H1 (cell line): Measurements from ENCODE around the gene SPATS2. TPM values are rescaled to one million over a fixed set of nuclear protein-coding genes. Genes with fewer than 3 reads are reported as not detected.

Source experiments
- CTBP2 ChIP-seq: IDR thresholded peaks from 2 replicates; pipeline ENCODE4 v1.7.0; 2011; ENCODE audit warnings: borderline replicate concordance, mild to moderate bottlenecking, moderate library complexity, mixed read lengths, low read length; ENCODE audit not compliant: insufficient read depth, insufficient read length
- JUND ChIP-seq: IDR thresholded peaks from 2 replicates; pipeline ENCODE4 v1.6.1; 2011; ENCODE audit warnings: mild to moderate bottlenecking, improper control_type of control experiment, low read length
- KDM1A ChIP-seq: fragments of 200-600, 300-600 bp; sonication (generic); IDR thresholded peaks from 2 replicates; pipeline ENCODE4 v1.7.1; 2016; ENCODE audit warnings: mild to moderate bottlenecking, low read length, borderline replicate concordance
- MAFK ChIP-seq: IDR thresholded peaks from 2 replicates; pipeline ENCODE4 v1.6.1; 2012; ENCODE audit warnings: low read depth, mild to moderate bottlenecking, improper control_type of control experiment, low read length
- POU5F1 ChIP-seq: IDR thresholded peaks from 2 replicates; pipeline ENCODE4 v1.6.1; 2011; ENCODE audit warnings: low read depth, mild to moderate bottlenecking, low read length, moderate library complexity
- RNF2 ChIP-seq: fragments of 200-900, 300-1000 bp; sonication (generic); IDR thresholded peaks from 2 replicates; pipeline ENCODE4 v1.7.1; 2016; ENCODE audit warnings: borderline replicate concordance, low read depth, mild to moderate bottlenecking, antibody characterized with exemption, low read length; ENCODE audit not compliant: poor library complexity, severe bottlenecking; ENCODE audit errors: missing control alignments
- polyA plus RNA-seq, 7 experiments: library from polyadenylated mRNA; depleted of rRNA in 3 of 7; stranded (reverse) in 5 of 7; unstranded in 2 of 7; fragments of >200 nt in 5 of 7; fragments of 200-250 nt in 2 of 7; gene quantifications; 1 replicate in 5 of 7; 2 replicates in 1 of 7; 4 replicates in 1 of 7; pipeline versions ENCODE4 v1.2.1 to v1.2.3, GENCODE V29; 2011 to 2013; ENCODE audit warnings: missing spikeins in 2 of 7, mixed read lengths in 2 of 7
- total RNA-seq: library from RNA; stranded (reverse); fragmentation: NEBNext Ultra II Directional; extraction: Animal tissue kit (Norgen Biotek cat#: 25700); gene quantifications from 2 replicates; pipeline ENCODE4 v1.2.1, GENCODE V29; 2021
- TF ChIP-seq, protein P1 (sequence below): fragments of 300-600 bp; sonication (generic); IDR thresholded peaks from 2 replicates; pipeline ENCODE4 v1.7.1; 2012; ENCODE audit warnings: low read length, moderate library complexity, mild to moderate bottlenecking, inconsistent platforms; ENCODE audit not compliant: insufficient replicate concordance
- TF ChIP-seq, protein P2 (sequence below): IDR thresholded peaks from 2 replicates; pipeline ENCODE4 v1.6.1; 2011; ENCODE audit warnings: low read depth, mild to moderate bottlenecking, low read length; ENCODE audit not compliant: insufficient read depth

SPATS2 gene
- total and polyA plus RNA-seq, 2 of the 8 experiments (the other 6 are each of a cell fraction or from before 2014, with no cell fraction given): 19.2 to 24.5 TPM

DNA sequence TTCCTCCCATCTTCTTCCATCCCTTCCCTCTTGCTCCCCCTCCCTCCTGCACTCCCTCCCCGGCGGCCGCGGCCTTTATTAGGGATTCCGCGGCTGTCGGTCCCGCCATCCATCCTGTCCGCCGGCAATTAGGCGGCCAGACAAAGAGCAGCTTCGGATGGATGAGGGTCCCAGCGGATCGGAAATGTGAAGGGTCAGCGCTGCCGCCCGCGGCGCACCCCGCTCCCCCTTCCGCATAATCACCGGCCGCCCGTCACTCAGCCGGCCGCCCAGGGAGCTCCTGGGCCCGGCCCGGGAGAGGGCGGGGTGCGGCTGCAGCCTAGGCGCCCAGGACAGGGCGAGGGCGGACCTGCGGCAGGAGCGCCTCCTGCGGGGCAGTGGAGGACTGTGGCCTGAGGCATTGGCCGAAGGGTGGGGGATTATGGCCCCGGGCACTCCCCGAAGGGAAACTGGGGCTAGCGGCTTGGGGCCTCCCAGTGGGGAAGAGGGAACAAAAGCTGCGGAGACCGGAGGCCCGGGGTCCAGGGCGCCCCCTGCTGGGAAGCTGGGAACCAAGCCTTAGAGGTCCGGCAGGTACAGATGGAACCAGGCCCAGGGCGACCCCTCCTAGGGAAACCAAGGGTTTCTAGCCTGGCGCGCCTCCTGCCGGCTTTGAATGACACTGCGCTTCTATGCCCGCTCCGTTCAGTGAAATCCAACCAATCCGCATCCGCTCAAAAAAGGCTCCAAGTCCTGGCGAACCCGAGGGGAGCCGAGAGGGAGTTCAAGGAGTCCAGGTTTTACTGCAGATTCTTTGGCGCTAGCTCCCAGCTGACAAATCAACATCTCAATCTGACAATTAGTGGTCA lies 25.0 kb upstream of the SPATS2 start (continued):
- TF ChIP-seq, protein P1, sequence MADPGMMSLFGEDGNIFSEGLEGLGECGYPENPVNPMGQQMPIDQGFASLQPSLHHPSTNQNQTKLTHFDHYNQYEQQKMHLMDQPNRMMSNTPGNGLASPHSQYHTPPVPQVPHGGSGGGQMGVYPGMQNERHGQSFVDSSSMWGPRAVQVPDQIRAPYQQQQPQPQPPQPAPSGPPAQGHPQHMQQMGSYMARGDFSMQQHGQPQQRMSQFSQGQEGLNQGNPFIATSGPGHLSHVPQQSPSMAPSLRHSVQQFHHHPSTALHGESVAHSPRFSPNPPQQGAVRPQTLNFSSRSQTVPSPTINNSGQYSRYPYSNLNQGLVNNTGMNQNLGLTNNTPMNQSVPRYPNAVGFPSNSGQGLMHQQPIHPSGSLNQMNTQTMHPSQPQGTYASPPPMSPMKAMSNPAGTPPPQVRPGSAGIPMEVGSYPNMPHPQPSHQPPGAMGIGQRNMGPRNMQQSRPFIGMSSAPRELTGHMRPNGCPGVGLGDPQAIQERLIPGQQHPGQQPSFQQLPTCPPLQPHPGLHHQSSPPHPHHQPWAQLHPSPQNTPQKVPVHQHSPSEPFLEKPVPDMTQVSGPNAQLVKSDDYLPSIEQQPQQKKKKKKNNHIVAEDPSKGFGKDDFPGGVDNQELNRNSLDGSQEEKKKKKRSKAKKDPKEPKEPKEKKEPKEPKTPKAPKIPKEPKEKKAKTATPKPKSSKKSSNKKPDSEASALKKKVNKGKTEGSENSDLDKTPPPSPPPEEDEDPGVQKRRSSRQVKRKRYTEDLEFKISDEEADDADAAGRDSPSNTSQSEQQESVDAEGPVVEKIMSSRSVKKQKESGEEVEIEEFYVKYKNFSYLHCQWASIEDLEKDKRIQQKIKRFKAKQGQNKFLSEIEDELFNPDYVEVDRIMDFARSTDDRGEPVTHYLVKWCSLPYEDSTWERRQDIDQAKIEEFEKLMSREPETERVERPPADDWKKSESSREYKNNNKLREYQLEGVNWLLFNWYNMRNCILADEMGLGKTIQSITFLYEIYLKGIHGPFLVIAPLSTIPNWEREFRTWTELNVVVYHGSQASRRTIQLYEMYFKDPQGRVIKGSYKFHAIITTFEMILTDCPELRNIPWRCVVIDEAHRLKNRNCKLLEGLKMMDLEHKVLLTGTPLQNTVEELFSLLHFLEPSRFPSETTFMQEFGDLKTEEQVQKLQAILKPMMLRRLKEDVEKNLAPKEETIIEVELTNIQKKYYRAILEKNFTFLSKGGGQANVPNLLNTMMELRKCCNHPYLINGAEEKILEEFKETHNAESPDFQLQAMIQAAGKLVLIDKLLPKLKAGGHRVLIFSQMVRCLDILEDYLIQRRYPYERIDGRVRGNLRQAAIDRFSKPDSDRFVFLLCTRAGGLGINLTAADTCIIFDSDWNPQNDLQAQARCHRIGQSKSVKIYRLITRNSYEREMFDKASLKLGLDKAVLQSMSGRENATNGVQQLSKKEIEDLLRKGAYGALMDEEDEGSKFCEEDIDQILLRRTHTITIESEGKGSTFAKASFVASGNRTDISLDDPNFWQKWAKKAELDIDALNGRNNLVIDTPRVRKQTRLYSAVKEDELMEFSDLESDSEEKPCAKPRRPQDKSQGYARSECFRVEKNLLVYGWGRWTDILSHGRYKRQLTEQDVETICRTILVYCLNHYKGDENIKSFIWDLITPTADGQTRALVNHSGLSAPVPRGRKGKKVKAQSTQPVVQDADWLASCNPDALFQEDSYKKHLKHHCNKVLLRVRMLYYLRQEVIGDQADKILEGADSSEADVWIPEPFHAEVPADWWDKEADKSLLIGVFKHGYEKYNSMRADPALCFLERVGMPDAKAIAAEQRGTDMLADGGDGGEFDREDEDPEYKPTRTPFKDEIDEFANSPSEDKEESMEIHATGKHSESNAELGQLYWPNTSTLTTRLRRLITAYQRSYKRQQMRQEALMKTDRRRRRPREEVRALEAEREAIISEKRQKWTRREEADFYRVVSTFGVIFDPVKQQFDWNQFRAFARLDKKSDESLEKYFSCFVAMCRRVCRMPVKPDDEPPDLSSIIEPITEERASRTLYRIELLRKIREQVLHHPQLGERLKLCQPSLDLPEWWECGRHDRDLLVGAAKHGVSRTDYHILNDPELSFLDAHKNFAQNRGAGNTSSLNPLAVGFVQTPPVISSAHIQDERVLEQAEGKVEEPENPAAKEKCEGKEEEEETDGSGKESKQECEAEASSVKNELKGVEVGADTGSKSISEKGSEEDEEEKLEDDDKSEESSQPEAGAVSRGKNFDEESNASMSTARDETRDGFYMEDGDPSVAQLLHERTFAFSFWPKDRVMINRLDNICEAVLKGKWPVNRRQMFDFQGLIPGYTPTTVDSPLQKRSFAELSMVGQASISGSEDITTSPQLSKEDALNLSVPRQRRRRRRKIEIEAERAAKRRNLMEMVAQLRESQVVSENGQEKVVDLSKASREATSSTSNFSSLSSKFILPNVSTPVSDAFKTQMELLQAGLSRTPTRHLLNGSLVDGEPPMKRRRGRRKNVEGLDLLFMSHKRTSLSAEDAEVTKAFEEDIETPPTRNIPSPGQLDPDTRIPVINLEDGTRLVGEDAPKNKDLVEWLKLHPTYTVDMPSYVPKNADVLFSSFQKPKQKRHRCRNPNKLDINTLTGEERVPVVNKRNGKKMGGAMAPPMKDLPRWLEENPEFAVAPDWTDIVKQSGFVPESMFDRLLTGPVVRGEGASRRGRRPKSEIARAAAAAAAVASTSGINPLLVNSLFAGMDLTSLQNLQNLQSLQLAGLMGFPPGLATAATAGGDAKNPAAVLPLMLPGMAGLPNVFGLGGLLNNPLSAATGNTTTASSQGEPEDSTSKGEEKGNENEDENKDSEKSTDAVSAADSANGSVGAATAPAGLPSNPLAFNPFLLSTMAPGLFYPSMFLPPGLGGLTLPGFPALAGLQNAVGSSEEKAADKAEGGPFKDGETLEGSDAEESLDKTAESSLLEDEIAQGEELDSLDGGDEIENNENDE: no peak
- TF ChIP-seq, protein P2, sequence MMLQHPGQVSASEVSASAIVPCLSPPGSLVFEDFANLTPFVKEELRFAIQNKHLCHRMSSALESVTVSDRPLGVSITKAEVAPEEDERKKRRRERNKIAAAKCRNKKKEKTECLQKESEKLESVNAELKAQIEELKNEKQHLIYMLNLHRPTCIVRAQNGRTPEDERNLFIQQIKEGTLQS: no peak
- TF ChIP-seq KDM1A (peak; percentile 84), POU5F1 (no peak), CTBP2 (peak; percentile 97), MAFK (no peak), JUND (0 out of 2 replicates have a peak, but pooled peaks have one; percentile 34), RNF2 (no peak)
